Karpas-422 (cell line): Measurements from ENCODE around the gene CAMLG. TPM values are rescaled to one million over a fixed set of nuclear protein-coding genes. Genes with fewer than 3 reads are reported as not detected.
"Not testable (repeated sequence)": the region's sequence is repeated elsewhere in the genome, so short reads cannot be mapped to it uniquely, and the experiment has no call there.

Experiments used
- DNase-seq: peaks from one replicate; pipeline ENCODE4 v3.0.0-alpha.2; 2015
- H2AFZ ChIP-seq: fragments of 200-600 bp; sonication (generic); 2 replicates; pipeline ENCODE4 v1.6.1; 2014; ENCODE audit warnings: antibody characterized with exemption, low read length, mixed read lengths
- H3K27ac ChIP-seq: fragments of 200-600 bp; sonication (generic); 2 replicates; pipeline ENCODE4 v1.5.1; 2014; ENCODE audit warnings: mild to moderate bottlenecking, low read length, moderate library complexity
- H3K27me3 ChIP-seq: fragments of 200-600 bp; sonication (generic); 2 replicates; pipeline ENCODE4 v1.6.1; 2014; ENCODE audit warnings: low read length, mixed read lengths
- H3K36me3 ChIP-seq: fragments of 200-600 bp; sonication (generic); 2 replicates; pipeline ENCODE4 v1.6.1; 2014; ENCODE audit warnings: low read length, mixed read lengths; ENCODE audit not compliant: insufficient read depth
- H3K4me1 ChIP-seq: fragments of 200-600 bp; sonication (generic); 2 replicates; pipeline ENCODE4 v1.6.1; 2014; ENCODE audit warnings: mild to moderate bottlenecking, low read length, mixed read lengths
- H3K4me2 ChIP-seq: fragments of 200-600 bp; sonication (generic); 2 replicates; pipeline ENCODE4 v1.6.1; 2014; ENCODE audit warnings: low read length, low read depth, mild to moderate bottlenecking; ENCODE audit not compliant: poor library complexity, severe bottlenecking
- H3K4me3 ChIP-seq: fragments of 200-600 bp; sonication (generic); 2 replicates; pipeline ENCODE4 v1.5.1; 2014; ENCODE audit warnings: mild to moderate bottlenecking, antibody characterized with exemption, low read length, mixed read lengths
- H3K79me2 ChIP-seq: fragments of 200-600 bp; sonication (generic); 2 replicates; pipeline ENCODE4 v1.6.1; 2014; ENCODE audit warnings: mild to moderate bottlenecking, low read length, mixed read lengths
- H3K9ac ChIP-seq: fragments of 200-600 bp; sonication (generic); 2 replicates; pipeline ENCODE4 v1.6.0; 2014; ENCODE audit warnings: low read length
- H3K9me2 ChIP-seq: fragments of 200-600 bp; sonication (generic), shearing (Covaris generic); replicated peaks from 2 replicates; pipeline ENCODE4 v1.6.0; 2014; ENCODE audit warnings: mild to moderate bottlenecking, low read length, moderate library complexity; ENCODE audit not compliant: insufficient read depth
- H3K9me3 ChIP-seq: fragments of 300-700, 200-600 bp; sonication (generic); 2 replicates; pipeline ENCODE4 v1.6.1; 2014; ENCODE audit warnings: low read length, mixed read lengths
- H4K20me1 ChIP-seq: fragments of 200-600 bp; sonication (generic); 2 replicates; pipeline ENCODE4 v1.6.1; 2014; ENCODE audit warnings: mild to moderate bottlenecking, antibody characterized with exemption, low read length, low read depth; ENCODE audit not compliant: insufficient read depth
- total RNA-seq: library from RNA; depleted of rRNA; stranded (reverse); fragments of >200 nt; shearing (Covaris generic); gene quantifications from 2 replicates; pipeline ENCODE4 v1.2.3, GENCODE V29; 2014; ENCODE audit warnings: low replicate concordance; rRNA removed

CAMLG gene
- 42.8 and 66.8 TPM in 2 replicates for total RNA-seq

DNA sequence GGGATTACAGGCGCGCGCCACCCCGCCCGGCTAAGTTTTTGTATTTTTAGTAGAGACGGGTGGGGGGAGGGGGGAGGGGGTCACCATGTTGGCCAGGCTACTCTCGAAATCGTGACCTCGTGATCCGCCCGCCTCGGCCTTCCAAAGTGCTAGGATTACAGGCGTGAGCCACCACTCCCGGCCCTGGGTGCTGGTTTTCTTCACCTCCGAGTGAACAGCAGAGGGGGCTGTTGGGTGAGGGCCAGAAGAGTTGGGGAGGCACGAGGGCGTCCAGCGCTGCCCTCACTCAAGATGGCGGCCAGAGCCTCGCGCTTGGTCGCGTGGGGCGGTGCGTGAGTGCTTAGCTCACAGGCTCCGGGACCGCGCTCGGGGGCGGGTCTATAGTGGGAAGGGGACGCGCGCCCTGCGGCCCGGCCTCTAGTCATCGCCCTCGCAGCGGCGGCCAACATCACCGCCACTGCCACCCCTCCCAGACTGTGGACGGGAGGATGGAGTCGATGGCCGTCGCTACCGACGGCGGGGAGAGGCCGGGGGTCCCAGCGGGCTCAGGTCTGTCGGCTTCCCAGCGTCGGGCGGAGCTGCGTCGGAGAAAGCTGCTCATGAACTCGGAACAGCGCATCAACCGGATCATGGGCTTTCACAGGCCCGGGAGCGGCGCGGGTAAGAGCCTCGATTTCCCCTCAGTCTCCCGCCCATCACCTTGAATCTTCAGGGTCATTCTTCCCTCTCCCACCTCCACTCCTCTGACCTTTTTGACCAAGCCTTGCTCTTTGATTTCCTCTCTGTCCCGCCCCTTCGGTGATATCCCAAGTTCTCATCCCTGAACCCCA, at the start of gene CAMLG:
CAMLG (plus strand) TSS at position 416 of the 830 bp plus-strand sequence; CDS start at position 489, 73 bp downstream.
- Histone ChIP-seq H3K4me2 (peak within 1 kb of the TSS; percentile 71), H3K27ac (peak within 1 kb of the TSS; percentile 3), H3K27me3 (no peaks in the 10 kb centered on the region), H3K36me3 (peaks cover 19% of the 10 kb centered on the region), H3K9me3 (no peaks in the 10 kb centered on the region), H3K9ac (peak within 1 kb of the TSS; percentile 75), H3K4me1 (peaks cover 38% of the 10 kb centered on the region), H4K20me1 (no peaks in the 10 kb centered on the region), H3K4me3 (peak within 1 kb of the TSS; percentile 76), H3K79me2 (peaks cover 47% of the 10 kb centered on the region), H2AFZ (peak within 1 kb of the TSS; percentile 66; the same call in 1 of the 2 replicates), H3K9me2 (no peaks in the 10 kb centered on the region)
- DNase-seq, result peak; percentile 99

- H3K9me2 ChIP-seq, H3K4me2 ChIP-seq: not testable (repeated sequence)
Measured at GRCh38 chr5:134690144-134690543, 48.2 kb upstream of the CAMLG start.

DNA sequence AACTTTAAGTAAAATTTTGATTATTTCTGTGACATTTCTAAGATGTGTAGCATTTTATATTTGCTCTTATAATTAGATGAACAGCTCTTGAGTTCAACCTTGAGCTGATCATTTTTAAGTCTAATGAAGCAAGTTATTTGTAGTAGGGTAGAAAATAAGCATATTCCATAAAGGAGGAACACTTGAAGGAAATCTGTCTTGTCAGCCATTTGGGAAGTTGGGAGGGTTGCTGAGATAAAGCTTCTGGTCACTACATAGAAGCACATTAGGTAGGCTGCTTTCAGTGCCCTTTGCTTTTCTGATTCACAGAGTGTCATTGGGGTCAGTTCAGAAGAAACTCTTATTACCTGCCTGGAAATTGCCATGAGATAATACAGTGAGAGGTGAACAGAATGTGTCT, 45.6 kb upstream of the CAMLG start:
- H3K9me3 ChIP-seq, result no peaks in the 10 kb centered on the region
- DNase-seq, result no peak
- H3K4me3 ChIP-seq, result no peak overlapping the region
- H2AFZ ChIP-seq, result no peak overlapping the region
- H3K36me3 ChIP-seq, result peaks cover 27% of the 10 kb centered on the region; the same call in 1 of the 2 replicates
- no peak overlapping the region for H3K27ac ChIP-seq
- H3K9me2 ChIP-seq, result no peaks in the 10 kb centered on the region
- no peaks in the 10 kb centered on the region for H3K4me1 ChIP-seq
- no peaks in the 10 kb centered on the region for H3K27me3 ChIP-seq
- no peaks in the 10 kb centered on the region for H3K79me2 ChIP-seq
- no peaks in the 10 kb centered on the region for H4K20me1 ChIP-seq
- H3K9ac ChIP-seq, result no peak overlapping the region
- H3K4me2 ChIP-seq, result no peak overlapping the region

More at GRCh38 chr5:134690144-134690543, 48.2 kb upstream of the CAMLG start:
- not testable (repeated sequence) for DNase-seq, H3K9me3 ChIP-seq, H3K4me1 ChIP-seq, H3K4me3 ChIP-seq, H3K9ac ChIP-seq, H3K79me2 ChIP-seq, H4K20me1 ChIP-seq, H3K27ac ChIP-seq, H3K27me3 ChIP-seq, H2AFZ ChIP-seq
- H3K36me3 ChIP-seq, result peaks cover 29% of the 10 kb centered on the region; the same call in 1 of the 2 replicates

DNA sequence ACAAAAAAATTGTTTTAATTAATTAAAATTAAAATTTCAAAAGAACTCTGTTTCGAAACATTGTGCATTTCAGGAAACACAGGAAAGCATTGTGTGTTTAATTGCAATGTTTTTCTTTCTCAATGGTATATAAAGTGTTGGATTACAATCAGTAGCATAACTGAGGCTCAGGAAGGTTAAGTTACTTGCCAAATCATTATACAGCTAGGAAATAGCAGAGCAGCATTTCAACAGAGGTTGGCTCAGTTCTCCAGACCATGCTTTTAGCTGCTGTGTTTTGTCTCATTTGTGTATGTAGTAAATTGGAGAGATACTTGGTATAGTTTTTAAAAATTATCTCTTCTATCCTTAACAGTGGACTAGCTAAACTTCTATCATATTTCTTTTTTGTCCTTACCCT, 30.0 kb upstream of the CAMLG start:
- no peaks in the 10 kb centered on the region for H3K79me2 ChIP-seq
- no peak overlapping the region for H2AFZ ChIP-seq
- no peak for DNase-seq
- H3K4me2 ChIP-seq, result no peak overlapping the region
- peaks cover 25% of the 10 kb centered on the region; the same call in 1 of the 2 replicates for H3K36me3 ChIP-seq
- no peak overlapping the region for H3K4me3 ChIP-seq
- no peaks in the 10 kb centered on the region for H3K9me3 ChIP-seq
- H3K4me1 ChIP-seq, result no peaks in the 10 kb centered on the region
- no peaks in the 10 kb centered on the region for H3K27me3 ChIP-seq
- no peaks in the 10 kb centered on the region for H4K20me1 ChIP-seq
- no peak overlapping the region for H3K27ac ChIP-seq
- no peak overlapping the region for H3K9ac ChIP-seq
- no peaks in the 10 kb centered on the region for H3K9me2 ChIP-seq

GRCh38 chr5:134714120-134714519, 24.2 kb upstream of the CAMLG start:
- DNase-seq, result no peak
- no peaks in the 10 kb centered on the region for H4K20me1 ChIP-seq
- no peak overlapping the region for H2AFZ ChIP-seq
- no peak overlapping the region for H3K4me3 ChIP-seq
- no peaks in the 10 kb centered on the region for H3K9me3 ChIP-seq
- H3K27me3 ChIP-seq, result no peaks in the 10 kb centered on the region
- H3K9ac ChIP-seq, result no peak overlapping the region
- peaks cover 14% of the 10 kb centered on the region for H3K36me3 ChIP-seq
- no peaks in the 10 kb centered on the region for H3K79me2 ChIP-seq
- H3K4me1 ChIP-seq, result no peaks in the 10 kb centered on the region
- H3K9me2 ChIP-seq, result no peaks in the 10 kb centered on the region
- no peak overlapping the region for H3K27ac ChIP-seq
- H3K4me2 ChIP-seq, result no peak overlapping the region

DNA sequence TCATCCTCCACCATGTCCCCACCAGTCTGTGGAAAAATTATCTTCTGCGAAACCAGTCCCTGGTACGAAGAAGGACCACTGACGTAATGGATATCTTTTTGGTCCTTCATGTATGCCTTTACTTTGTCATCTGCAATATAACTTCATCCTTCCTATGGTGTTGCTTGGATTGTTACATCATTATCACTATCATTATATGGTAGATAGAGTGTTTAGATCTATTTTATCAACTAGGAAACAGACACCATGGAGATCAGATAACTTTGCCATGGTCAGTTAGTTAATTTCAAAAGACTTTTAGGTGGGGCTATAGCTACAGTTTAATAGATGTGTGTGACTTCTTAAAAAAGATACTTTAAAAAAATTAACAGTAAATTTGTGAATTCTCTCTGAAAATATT, 23.8 kb upstream of the CAMLG start:
- Histone ChIP-seq H3K9me3 (no peaks in the 10 kb centered on the region), H3K27ac (no peak overlapping the region), H3K4me1 (no peaks in the 10 kb centered on the region), H3K79me2 (no peaks in the 10 kb centered on the region), H3K27me3 (no peaks in the 10 kb centered on the region), H2AFZ (no peak overlapping the region), H4K20me1 (no peaks in the 10 kb centered on the region), H3K9ac (no peak overlapping the region), H3K4me2 (no peak overlapping the region), H3K4me3 (no peak overlapping the region), H3K36me3 (peaks cover 14% of the 10 kb centered on the region), H3K9me2 (no peaks in the 10 kb centered on the region)
- DNase-seq, result no peak

DNA sequence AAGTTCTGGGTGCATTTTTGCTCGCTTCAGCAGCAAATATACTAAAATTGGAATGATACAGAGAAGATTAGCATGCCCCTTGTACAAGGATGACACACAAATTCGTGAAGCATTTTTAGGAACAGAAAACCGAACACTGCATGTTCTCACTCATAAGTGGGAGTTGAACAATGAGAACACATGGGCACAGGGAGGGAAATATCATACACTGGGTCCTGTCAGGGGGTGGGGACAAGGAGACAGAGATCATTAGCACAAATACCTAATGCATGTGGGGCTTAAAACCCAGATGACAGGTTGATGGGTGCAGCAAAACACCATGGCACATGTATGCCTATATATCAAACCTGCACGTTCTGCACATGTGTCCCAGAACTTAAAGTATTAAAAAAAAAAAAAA, 22.9 kb upstream of the CAMLG start:
- not testable (repeated sequence) for H3K9me2 ChIP-seq, H3K4me2 ChIP-seq, H2AFZ ChIP-seq, H3K79me2 ChIP-seq, H3K9ac ChIP-seq, H3K4me1 ChIP-seq, H3K27me3 ChIP-seq, H3K27ac ChIP-seq, H3K4me3 ChIP-seq, DNase-seq, H3K9me3 ChIP-seq, H4K20me1 ChIP-seq
- peaks cover 14% of the 10 kb centered on the region for H3K36me3 ChIP-seq

GRCh38 chr5:134724872-134725271, 13.5 kb upstream of the CAMLG start:
- H3K79me2 ChIP-seq, result no peaks in the 10 kb centered on the region
- no peaks in the 10 kb centered on the region for H3K9me3 ChIP-seq

More at GRCh38 chr5:134724872-134725271, 13.5 kb upstream of the CAMLG start:
- Histone ChIP-seq H3K27me3 (no peaks in the 10 kb centered on the region), H3K36me3 (peaks cover 11% of the 10 kb centered on the region; the same call in 1 of the 2 replicates), H3K9ac (no peak overlapping the region), H3K4me2 (no peak overlapping the region), H3K4me1 (no peaks in the 10 kb centered on the region), H3K9me2 (no peaks in the 10 kb centered on the region), H2AFZ (no peak overlapping the region), H3K4me3 (no peak overlapping the region), H3K27ac (no peak overlapping the region), H4K20me1 (no peaks in the 10 kb centered on the region)
- DNase-seq, result no peak
